Activated T-helper 1 cell treated with anti-CD3 and anti-CD28 coated beads, Interleukin-2, amount 50 U/mL, for 16 hours (primary cell): ENCODE data around the gene UXT.

ENCODE experiments used
- DNase-seq, 2 donors: peaks; one replicate each; pipeline ENCODE4 v3.0.0-alpha.2; 2020; ENCODE audit warnings: low read depth in 1 of 2, low spot score in 1 of 2

Gene UXT

DNA sequence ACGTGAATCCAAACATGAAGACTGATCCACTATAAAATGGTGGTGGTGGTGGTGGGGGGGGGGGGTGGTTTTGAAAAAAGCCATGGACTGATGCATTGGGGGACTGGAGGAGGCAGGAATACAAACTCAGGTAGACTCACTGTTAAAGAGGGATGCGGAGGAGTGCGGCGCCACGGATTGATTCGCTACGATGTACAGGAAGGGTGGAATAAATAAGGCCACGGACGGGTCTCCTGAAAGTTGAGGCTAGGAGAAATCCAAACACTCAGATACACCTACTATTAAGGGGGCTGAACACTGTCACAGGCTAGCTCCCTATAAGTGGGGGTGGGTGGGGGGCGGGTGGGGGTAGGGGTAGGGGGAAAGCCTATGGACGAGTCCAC is 9.2 kb downstream of the UXT start:
- no peak for DNase-seq

DNA sequence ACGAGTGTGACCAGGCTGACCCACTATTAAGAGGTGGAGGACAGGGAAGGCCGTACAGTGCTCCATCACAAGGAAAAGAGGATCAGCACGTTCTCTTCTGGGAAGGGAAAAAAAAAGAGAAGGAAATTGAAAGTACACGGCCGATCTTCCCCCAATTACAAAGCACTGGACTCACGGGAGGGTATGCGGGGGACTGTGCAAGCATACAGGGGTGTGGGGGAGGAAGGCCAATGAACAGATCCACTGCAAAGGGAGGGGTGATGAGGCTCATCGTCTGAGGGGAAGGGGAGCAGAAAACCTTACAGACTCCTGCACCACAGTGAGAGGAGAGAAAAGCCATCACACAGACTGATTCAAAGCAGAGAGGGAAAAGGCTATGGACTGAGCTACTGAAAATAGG is 9.7 kb downstream of the UXT start:
- DNase-seq = no peak

DNA sequence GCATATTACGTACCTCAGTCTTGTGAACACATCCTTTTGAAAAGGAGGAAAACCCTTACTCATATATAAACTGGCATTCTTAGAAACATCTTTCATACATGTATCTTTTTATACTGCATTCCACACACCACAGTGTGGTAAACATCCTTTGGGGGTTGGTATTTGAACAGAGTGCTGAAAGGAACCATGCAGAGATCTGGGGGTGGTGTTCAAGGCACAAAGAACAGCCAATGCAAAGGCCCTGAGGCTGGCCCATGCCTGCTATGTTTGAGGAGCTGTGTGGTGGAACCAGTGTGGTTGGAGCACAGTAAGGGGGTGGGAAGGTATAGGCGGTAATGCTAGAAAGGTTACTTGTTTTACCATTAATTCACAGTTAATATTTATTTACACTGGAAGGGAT is 10.6 kb downstream of the UXT start:
- DNase-seq = no peak

DNA sequence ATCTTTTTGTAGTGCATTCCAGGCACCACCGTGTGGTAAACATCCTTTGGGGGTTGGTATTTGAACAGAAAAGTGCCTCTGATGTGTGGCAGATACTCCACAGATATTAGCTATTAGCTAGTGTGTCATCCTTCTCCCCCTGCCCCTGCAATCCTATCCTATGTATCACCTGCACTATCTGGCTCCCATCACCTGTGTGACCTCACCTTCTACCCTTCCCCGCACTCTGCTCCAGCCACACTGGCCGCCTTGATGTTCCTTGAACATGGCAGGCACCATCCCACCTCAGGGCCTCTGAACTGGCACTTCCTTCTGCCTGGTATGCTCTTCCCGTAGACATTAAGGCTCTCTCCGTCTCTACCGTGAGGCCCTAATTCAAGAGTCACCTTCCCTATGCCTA is 12.3 kb downstream of the UXT start:
- DNase-seq = no peak

DNA sequence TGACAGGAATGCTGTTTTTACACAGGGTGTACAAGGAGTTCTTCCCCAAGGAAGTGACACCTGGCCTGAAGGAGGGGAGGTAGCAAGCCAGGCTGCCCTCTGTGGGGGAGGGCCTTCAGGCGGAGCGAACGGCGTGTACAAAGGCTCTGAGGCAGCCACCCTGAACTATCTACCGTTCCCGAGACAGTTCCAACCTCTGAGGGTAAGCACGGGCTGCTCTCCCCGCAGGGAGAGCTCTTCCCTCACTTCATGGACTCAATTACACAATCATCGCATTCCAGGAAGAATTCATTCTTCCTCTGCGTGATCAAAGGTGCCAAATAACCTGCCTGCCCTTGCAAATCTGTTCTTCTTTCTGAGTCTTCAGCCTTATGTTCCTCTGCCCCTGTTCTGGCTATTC is 13.4 kb downstream of the UXT start:
- DNase-seq = no peak

DNA sequence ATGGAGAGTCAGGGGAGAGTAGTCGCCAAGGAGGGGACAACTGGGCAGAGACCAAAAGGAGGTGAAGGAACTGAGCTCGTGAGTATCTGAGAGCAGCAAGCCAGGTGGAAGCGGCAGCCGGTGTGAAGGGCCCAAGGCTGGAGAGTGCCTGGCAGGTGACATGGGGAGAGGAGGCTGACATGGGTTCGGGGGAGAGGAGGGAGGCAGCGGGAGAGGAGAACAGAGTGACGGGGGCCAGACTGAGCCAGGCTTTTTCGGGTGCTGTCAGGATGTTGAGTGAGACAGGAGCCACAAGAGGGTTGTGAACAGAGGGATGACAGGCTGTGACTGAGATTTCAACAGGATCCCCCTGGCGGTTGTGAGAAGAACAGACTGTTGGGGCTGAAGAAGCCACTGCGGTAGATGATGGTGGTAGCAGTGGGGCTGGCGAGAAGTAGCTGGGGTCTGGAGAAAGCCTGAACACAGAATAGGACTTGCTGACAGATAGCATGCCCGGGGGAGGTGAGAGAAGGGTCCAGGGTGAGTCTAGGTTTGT is 14.4 kb downstream of the UXT start:
- no peak for DNase-seq

DNA sequence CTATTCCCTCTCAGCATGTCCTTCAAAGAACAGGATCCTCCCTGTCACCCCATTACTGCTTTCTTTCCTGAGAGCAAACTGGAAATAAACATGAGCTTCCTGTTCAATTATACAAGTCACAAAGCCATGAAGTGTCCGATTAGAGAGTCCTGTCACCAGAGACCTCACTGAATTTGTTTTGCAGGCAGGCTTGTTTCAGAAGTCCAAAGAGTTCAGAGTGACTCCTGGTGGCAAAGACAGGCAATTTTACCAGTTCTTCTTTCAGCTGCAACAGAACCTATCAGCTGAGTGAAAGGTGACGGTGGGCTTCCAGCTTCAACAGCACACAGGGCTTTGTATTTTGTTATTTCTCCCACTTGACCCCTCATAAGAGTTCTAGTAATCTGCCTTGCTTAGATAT is 15.1 kb downstream of the UXT start:
- no peak for DNase-seq

DNA sequence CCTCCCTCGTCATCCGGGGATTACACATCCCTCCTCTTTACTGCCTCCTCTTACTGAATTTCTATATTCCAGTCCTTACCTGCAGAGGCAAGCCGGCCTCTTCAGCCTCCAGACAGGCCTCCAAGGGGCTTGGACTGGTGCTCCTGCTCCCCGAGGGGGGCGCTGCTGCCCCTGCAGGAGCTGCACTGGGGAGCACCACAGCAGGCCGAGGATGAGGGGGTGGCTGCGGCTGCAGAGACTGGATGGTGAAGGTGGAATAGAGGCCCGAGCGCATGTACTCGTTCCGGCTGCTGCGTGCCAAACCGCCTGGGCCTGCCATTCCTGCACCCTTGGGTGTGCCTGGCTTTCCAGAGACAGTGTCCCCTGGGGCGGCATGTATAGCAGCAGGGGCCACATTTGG is 20.2 kb downstream of the UXT start:
- DNase-seq = no peak

DNA sequence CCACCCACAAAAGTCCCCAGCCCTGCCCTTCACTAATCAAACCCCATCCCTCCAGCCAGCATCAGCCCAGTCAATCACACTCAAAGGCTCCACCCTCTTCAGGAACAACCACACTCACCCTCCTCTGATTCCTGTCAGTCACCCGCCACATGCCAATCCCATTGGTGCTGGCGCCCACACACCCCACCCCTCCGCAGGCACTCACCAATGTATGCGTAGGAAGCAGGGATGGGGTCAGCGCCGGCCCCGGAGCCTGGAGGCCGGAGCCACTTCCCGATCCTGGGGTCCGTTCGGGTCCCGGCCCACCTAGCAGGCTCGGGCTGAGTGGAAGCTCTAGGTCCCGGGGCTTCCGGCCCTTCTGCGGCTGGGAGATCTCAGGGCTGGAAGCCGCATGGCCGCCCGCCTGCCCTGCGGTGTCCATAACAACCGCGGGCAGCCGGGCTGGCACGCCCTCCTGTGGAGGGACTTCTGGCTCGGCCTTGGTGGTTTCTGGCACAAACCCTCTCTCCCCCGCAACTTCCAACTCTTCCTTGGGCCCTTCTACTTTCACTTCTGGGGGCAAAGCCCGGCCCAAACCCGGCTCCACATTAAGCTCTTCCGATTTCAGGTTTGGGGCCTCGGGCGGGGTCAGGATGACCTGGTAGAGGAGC is 21.3 kb downstream of the UXT start:
- DNase-seq = peak in 1 of 2 donors; percentile 15

DNA sequence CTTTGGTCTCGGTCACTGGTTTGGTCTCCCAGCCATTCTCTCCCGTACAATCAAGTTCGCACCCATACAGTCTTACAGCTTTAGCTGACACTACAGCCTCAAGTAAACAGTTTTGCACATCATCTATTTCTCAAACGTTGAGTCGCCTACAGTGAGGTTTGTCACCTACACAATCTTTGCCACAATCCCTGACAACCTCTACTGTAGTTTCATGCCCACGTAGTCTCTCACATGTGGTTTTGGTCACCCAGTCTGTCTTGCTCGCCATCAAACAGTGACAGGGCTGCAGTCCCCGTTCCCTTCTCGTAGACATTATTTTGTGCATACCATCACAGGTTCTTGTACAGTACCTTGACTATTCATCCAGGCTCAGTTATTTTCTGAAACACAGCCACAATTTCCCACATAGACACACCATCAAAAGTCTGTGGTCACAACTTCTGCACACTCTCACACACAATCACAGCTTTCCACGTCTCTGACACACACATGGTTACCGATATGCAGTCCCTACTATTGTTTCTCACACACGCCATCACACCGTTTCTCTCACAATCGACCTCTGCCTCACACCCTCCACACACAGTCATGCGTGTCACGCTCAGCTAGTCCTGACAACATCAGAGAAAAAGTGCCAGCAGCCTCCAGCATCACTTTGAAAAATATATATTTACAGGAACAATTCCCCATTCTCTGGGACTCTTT is 24.0 kb downstream of the UXT start:
- DNase-seq = no peak

DNA sequence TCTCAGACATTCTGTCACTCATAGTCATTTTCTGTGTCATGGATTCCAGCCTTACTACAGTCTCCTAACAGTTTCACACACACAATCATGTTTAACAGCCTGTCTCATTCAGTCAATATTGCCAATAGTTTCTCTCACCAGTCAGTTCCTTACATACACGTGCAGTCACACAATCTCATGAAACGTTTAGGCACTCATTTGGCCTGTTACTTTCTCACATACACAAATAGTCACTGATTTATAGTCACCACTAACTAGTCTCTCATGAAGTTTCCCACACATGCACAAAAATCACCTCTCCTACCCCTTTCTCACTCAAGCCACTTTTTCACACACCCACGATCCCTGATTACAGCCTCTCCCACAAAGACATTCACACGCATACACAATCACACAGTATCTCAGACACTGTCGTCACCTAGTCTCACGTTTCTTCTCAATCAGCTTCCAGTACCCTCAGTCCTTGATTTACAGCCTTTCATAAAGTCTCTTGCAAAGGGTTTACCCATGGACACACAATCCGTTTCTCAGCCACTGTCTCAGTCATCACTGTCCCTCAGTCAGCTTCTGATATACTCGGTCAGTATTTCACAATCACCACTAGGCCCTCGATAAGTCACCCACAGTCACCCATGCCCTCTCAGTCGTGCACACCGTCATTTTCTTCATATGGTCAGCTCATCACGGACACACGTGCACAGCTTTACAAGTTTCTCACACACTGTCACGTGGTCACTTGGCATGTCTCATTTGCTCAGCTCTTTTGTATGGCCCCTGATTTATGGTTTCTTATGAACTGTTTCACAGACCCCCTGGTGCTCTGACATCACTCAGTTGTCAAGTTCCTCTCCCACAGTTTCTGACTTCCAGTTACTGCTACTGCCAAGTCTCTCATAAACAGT is 25.0 kb downstream of the UXT start:
- no peak for DNase-seq

DNA sequence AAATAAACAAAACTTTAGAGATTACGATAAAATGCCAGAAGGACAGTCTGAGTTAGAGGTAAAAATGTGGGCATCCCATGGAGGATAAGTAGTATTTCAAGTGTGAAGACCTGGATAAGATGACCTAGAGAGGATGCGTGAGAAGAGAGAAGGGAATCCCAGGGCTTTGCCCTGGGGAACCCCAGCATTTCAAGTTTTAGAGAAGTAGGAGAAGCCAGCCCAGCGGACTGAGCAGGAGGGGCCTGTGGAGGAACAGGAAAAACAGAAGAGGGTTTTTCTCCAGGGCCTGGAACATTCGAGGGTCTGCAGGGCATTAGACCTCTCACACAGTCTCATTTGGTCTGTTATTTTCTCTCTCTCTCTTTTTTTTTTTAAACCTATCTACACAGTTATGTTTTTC is 26.3 kb downstream of the UXT start:
- DNase-seq = no peak

DNA sequence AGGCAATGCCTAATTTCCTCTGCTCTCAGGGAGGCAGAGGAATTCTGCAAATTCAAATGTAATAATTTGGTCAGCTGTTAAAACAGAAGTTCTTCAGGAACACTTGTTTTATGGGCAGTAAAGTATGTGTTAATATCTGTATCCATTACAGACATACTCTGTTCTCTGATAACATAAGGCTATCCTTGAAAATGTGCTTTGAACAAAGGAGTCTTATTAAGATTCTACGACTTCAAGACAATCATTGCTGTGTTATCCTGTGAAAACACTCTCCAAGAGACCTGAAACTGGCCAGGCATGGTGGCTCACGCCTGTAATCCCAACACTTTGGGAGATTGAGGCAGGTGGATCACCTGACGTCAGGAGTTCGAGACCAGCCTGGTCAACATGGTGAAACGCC is 27.3 kb downstream of the UXT start:
- DNase-seq = no peak

DNA sequence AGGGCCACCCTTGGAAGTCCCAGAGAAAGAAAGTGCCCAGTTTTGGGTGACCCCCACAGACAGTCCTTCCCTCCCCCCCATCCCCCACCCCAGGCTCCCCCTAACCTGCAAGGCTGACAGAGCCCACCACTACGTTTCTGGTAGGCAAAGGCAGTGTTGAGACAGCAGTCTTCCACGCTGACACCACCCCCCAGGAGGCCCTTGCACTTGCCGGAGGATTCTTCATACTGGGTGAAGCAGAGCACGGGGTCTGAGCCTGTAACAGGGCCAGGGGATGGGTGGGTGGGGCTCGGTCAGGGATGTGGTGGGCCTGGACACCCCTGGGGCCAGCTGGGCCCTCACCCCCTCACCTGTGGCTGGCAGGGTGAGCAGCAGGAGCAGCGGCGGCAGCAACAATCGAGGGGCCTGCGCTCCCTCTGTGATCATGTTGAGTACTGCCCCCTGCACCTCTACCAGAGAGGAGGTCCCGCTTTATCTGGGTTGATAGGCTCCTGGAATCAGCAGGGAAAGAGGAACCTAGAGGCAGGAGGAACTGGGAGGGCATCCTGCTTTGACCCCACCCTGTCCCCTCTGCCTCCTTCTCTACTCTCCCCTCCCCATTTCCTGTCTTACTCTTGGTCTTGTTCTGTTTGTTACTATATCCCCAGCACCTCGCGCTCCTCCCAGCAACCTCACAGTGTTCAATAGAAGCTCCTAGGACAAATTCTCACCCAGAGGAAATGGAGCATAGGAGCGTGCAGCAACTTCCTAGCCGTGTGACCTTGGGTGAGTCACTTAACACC is 29.4 kb downstream of the UXT start, which contains the start of gene CFP:
TSS of gene CFP (minus strand) at position 512 of the 782 bp plus-strand sequence. CDS start at position 426, 86 bp downstream.
- no peak for DNase-seq

DNA sequence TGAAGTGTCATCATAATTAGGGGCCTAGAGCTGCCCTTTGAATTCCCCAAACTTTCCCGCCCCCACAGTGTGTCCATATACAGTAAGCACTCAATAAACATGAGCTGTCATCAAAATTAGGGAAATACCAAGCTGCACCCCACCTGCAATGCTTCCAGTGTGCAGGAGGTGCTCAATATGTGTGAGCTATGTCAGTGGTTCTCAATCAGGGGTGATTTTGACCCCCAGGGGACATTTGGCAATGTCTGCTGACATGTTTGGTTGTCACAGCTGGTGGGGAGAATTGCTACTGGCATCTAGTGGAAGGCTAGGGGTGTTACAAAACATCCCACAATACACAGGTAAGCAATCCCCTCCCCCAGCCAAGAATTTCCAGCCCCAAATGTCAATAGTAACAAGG is 30.0 kb downstream of the UXT start:
- DNase-seq = no peak

DNA sequence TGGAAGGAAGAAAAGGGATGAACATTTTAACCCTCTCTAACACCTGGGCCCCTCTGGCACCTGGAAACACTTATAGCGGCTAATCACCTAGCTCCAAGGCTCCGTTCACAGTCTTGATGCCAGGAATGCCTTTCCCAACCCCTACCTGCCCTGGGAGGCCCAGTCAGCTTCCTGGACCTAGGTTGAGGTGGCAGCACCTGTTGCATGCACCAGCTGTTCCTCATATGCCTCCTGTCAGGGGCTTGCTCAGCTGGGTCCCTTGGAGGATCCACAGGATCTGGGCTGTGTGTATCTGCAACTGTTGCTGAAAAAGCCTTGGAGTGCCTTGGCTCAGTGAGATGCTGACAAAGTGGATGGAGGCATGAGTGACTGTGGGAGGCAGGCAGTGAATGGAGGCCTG is 33.6 kb downstream of the UXT start:
- no peak for DNase-seq

DNA sequence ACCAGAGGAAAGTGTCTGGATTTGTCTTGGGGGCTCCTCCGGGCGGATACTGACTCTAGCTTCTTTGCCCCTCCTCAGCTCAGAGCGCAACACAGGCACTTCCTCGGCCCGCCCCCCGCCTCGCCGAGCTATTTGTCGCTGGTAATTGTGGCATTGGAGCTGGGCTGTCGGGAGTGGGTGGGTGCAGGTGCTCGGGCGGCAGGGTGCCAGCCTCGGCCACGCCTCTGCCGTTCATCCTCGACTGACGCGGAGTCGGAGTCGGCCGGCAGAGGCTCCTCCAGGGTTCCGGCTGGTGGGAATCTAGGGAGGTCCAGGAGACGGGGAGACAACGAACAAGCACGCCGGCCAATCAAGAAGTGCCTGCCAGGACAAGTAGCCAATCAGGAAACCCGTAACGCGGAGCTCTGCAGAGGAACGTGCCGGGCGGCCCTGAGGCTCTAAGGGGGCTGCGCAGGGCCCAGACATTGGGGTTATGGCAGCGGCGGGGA is 35.4 kb downstream of the UXT start:
- DNase-seq = peak in 1 of 2 donors; percentile 14

DNA sequence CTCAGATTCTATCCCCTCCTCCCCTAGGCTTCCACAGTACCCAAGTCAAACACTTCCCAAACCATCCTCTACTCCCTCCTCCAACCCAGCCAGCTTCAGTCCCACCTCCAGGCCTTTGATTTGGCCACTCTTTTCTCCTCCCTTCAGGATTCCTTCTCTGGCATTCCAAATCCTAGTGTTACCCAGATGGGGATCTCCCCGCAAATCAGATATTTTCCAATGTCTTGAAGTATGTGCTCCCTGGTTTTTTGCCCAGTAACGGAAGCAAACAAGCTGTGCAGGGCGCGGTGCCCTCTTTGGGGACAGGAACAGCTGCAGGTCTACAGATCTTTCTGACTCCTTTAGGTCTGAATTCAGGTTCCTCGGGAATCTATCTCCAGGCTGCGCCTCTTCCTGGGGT is 37.1 kb downstream of the UXT start:
- no peak for DNase-seq

DNA sequence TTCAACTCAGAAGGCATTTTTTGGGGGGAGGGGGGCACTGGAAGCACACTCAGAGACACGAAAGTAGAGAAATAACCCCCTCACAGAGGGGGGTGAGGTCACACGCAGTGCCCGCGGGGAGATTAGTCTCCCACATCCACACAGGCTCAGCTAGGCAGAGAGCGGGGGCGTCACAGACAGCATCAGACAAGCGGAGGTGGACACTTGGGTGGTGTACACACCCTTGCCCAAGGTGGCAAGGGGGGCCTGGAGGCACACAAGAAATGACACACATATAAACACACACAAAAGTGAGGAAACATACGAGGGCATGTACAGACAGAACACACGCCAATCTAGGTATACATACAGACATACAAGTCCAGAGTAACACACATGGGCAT is 38.7 kb downstream of the UXT start:
- no peak for DNase-seq

DNA sequence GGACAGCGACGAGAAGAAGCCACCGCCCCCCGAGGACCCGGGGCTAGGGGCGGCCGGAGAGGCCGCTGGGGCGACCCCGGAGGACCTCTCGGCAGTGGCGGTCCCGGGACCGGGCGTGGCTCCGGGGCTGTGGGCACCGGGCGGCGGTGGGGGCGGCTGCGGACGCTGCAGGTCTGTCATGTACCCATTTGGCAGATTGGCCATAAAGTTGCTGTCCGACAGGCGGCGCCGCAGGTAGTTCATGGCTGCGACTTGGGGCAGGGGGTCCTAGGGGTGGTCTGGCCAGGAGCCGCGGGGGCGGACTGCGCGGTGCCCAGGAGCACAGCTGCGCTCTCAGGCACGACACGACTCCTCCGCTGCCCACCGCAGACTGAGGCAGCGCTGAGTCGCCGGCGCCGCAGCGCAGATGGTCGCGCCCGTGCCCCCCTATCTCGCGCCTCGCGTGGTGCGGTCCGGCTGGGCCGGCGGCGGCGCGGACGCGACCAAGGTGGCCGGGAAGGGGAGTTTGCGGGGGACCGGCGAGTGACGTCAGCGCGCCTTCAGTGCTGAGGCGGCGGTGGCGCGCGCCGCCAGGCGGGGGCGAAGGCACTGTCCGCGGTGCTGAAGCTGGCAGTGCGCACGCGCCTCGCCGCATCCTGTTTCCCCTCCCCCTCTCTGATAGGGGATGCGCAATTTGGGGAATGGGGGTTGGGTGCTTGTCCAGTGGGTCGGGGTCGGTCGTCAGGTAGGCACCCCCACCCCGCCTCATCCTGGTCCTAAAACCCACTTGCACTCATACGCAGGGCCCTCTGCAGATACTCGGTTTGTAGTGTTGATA is 39.3 kb downstream of the UXT start, which contains the start of gene SYN1:
TSS of gene SYN1 (minus strand) at position 372 of the 817 bp plus-strand sequence. CDS start at position 243, 129 bp downstream.
- peak; percentile 55 to 71 for DNase-seq
